Neural cell (in vitro differentiated cells): ENCODE data around the gene PYGB.

Experiments
- CTCF ChIP-seq: fragments of 450-650 bp; IDR thresholded peaks from 2 replicates; pipeline ENCODE4 v1.5.1; 2014; ENCODE audit warnings: antibody characterized with exemption, mild to moderate bottlenecking, moderate library complexity; ENCODE audit not compliant: poor library complexity, severe bottlenecking
- EZH2 ChIP-seq: fragments of 200-600, 300-800 bp; shearing (Covaris generic), sonication (generic); IDR thresholded peaks from 2 replicates; pipeline ENCODE4 v1.6.1; 2014; ENCODE audit warnings: antibody characterized with exemption, low read length, borderline replicate concordance, mild to moderate bottlenecking; ENCODE audit not compliant: insufficient read depth, poor library complexity, severe bottlenecking

- TF ChIP-seq CTCF (no peak), EZH2 (no peak)
These were observed 29.8 kb upstream of the PYGB start for GRCh38 chr20:25218109-25218486.
